ENCODE measurements around the gene SECISBP2. TPM values are rescaled to one million over a fixed set of nuclear protein-coding genes. Genes with fewer than 3 reads are reported as not detected.

The SECISBP2 gene
- total and polyA plus RNA-seq, 2 experiments from 2014 or later = 77.7 to 86.8 TPM

DNA sequence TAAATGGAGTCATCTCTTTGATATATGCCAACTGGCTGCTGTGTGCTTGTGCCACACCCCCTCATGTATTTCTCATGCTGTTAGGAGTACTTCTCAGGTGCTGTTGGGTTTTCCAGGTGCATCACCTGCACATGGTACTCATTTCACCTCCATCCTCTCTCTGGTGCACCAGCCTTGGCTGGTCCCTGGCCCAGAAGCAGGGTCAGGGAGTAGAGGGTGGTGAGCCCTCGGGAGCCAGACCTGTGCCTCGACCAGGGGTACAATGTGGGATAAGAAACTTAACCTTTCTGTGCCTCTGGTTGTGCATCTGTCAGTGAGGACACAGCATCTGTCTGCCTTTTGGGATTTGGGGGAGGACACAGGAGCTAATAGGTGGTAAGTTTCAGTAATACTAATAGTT is 38.5 kb downstream of the SECISBP2 start:
- TF ChIP-seq JUNB (IDR thresholded peaks at IDR 0.05; ENCODE audit: unreplicated experiment) = no peak
- no peak for TF ChIP-seq STAT1 (IDR thresholded peaks at IDR 0.05; ENCODE audit: unreplicated experiment)
- TF ChIP-seq NANOG (IDR thresholded peaks at IDR 0.05; ENCODE audit: borderline replicate concordance) = no peak
- TF ChIP-seq ZNF331 (CRISPR knock-in tag; IDR thresholded peaks at IDR 0.05; ENCODE audit: low read depth) = no peak
- no peak for TF ChIP-seq EZH2phosphoT487 (IDR thresholded peaks at IDR 0.05; ENCODE audit: unreplicated experiment)
- TF ChIP-seq, protein P1, sequence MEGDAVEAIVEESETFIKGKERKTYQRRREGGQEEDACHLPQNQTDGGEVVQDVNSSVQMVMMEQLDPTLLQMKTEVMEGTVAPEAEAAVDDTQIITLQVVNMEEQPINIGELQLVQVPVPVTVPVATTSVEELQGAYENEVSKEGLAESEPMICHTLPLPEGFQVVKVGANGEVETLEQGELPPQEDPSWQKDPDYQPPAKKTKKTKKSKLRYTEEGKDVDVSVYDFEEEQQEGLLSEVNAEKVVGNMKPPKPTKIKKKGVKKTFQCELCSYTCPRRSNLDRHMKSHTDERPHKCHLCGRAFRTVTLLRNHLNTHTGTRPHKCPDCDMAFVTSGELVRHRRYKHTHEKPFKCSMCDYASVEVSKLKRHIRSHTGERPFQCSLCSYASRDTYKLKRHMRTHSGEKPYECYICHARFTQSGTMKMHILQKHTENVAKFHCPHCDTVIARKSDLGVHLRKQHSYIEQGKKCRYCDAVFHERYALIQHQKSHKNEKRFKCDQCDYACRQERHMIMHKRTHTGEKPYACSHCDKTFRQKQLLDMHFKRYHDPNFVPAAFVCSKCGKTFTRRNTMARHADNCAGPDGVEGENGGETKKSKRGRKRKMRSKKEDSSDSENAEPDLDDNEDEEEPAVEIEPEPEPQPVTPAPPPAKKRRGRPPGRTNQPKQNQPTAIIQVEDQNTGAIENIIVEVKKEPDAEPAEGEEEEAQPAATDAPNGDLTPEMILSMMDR (conservative IDR thresholded peaks at IDR 0.05; ENCODE audit: low read depth in 2 of 2) = no peak
- TF ChIP-seq, protein P2, sequence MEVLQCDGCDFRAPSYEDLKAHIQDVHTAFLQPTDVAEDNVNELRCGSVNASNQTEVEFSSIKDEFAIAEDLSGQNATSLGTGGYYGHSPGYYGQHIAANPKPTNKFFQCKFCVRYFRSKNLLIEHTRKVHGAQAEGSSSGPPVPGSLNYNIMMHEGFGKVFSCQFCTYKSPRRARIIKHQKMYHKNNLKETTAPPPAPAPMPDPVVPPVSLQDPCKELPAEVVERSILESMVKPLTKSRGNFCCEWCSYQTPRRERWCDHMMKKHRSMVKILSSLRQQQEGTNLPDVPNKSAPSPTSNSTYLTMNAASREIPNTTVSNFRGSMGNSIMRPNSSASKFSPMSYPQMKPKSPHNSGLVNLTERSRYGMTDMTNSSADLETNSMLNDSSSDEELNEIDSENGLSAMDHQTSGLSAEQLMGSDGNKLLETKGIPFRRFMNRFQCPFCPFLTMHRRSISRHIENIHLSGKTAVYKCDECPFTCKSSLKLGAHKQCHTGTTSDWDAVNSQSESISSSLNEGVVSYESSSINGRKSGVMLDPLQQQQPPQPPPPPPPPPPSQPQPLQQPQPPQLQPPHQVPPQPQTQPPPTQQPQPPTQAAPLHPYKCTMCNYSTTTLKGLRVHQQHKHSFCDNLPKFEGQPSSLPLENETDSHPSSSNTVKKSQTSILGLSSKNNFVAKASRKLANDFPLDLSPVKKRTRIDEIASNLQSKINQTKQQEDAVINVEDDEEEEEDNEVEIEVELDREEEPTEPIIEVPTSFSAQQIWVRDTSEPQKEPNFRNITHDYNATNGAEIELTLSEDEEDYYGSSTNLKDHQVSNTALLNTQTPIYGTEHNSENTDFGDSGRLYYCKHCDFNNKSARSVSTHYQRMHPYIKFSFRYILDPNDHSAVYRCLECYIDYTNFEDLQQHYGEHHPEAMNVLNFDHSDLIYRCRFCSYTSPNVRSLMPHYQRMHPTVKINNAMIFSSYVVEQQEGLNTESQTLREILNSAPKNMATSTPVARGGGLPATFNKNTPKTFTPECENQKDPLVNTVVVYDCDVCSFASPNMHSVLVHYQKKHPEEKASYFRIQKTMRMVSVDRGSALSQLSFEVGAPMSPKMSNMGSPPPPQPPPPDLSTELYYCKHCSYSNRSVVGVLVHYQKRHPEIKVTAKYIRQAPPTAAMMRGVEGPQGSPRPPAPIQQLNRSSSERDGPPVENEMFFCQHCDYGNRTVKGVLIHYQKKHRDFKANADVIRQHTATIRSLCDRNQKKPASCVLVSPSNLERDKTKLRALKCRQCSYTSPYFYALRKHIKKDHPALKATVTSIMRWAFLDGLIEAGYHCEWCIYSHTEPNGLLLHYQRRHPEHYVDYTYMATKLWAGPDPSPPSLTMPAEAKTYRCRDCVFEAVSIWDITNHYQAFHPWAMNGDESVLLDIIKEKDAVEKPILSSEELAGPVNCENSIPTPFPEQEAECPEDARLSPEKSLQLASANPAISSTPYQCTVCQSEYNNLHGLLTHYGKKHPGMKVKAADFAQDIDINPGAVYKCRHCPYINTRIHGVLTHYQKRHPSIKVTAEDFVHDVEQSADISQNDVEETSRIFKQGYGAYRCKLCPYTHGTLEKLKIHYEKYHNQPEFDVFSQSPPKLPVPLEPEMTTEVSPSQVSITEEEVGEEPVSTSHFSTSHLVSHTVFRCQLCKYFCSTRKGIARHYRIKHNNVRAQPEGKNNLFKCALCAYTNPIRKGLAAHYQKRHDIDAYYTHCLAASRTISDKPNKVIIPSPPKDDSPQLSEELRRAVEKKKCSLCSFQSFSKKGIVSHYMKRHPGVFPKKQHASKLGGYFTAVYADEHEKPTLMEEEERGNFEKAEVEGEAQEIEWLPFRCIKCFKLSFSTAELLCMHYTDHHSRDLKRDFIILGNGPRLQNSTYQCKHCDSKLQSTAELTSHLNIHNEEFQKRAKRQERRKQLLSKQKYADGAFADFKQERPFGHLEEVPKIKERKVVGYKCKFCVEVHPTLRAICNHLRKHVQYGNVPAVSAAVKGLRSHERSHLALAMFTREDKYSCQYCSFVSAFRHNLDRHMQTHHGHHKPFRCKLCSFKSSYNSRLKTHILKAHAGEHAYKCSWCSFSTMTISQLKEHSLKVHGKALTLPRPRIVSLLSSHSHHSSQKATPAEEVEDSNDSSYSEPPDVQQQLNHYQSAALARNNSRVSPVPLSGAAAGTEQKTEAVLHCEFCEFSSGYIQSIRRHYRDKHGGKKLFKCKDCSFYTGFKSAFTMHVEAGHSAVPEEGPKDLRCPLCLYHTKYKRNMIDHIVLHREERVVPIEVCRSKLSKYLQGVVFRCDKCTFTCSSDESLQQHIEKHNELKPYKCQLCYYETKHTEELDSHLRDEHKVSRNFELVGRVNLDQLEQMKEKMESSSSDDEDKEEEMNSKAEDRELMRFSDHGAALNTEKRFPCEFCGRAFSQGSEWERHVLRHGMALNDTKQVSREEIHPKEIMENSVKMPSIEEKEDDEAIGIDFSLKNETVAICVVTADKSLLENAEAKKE (CRISPR knock-in tag; IDR thresholded peaks at IDR 0.05) = no peak
- TF ChIP-seq, protein P3, sequence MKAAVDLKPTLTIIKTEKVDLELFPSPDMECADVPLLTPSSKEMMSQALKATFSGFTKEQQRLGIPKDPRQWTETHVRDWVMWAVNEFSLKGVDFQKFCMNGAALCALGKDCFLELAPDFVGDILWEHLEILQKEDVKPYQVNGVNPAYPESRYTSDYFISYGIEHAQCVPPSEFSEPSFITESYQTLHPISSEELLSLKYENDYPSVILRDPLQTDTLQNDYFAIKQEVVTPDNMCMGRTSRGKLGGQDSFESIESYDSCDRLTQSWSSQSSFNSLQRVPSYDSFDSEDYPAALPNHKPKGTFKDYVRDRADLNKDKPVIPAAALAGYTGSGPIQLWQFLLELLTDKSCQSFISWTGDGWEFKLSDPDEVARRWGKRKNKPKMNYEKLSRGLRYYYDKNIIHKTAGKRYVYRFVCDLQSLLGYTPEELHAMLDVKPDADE (IDR thresholded peaks at IDR 0.05) = no peak
- Histone ChIP-seq H3K27me3 (ENCODE audit: insufficient read depth) (no peaks in the 10 kb centered on the region), H4K20me1 (replicated peaks; ENCODE audit: insufficient read depth) (peaks cover 23% of the 10 kb centered on the region), H3K79me2 (replicated peaks; ENCODE audit: insufficient read depth) (peaks cover 3% of the 10 kb centered on the region; the same call in 1 of the 2 replicates), H3K4me3 (no peak overlapping the region), H3K27ac (ENCODE audit: low read depth) (no peak overlapping the region), H3K9me2 (ENCODE audit: insufficient read depth) (no peaks in the 10 kb centered on the region), H2AFZ (no peak overlapping the region), H3F3A (replicated peaks; ENCODE audit: low read depth) (no peaks in the 10 kb centered on the region), H3K4me1 (ENCODE audit: insufficient read depth) (no peaks in the 10 kb centered on the region), H3K36me3 (ENCODE audit: insufficient read depth) (peaks cover 56% of the 10 kb centered on the region), H3K4me2 (no peak overlapping the region)
- H3K27ac Mint-ChIP-seq = no peak overlapping the region
- ATAC-seq (no peak), DNase-seq (ENCODE audit: low spot score) (no peak)
- no peaks in the 10 kb centered on the region for H3K4me1 Mint-ChIP-seq
- peaks cover 3% of the 10 kb centered on the region for H3K27me3 Mint-ChIP-seq (ENCODE audit: insufficient read depth, low read depth, poor library complexity)
- H3K36me3 Mint-ChIP-seq (ENCODE audit: low read depth) = peaks cover 98% of the 10 kb centered on the region
- no peaks in the 10 kb centered on the region for H3K9me3 Mint-ChIP-seq
- no peak overlapping the region for H3K4me3 Mint-ChIP-seq

Data from GM23338 (cell line).